GM12891 (cell line): ENCODE measurements around the gene CLDND1.

ENCODE experiments used
- POLR2A ChIP-seq: IDR thresholded peaks from 2 replicates; pipeline ENCODE4 v1.6.1; 2011; ENCODE audit warnings: low read depth, low read length, control low read depth
- SPI1 ChIP-seq: IDR thresholded peaks from 2 replicates; pipeline ENCODE4 v1.6.1; 2011; ENCODE audit warnings: low read depth, low read length, control low read depth

- peak; percentile 91; the same call in 1 of the 2 replicates for TF ChIP-seq POLR2A
- TF ChIP-seq SPI1 = no peak
Observed at GRCh38 chr3:98525494-98525893, 2.8 kb upstream of the CLDND1 start.
